ENCODE measurements around the gene ARHGAP15. TPM values are rescaled to one million over a fixed set of nuclear protein-coding genes. Genes with fewer than 3 reads are reported as not detected.

The ARHGAP15 gene
- total RNA-seq, 1 experiment from 2014 or later, result 0.41 TPM

GRCh38 chr2:143493339-143493738 lies 364.1 kb downstream of the ARHGAP15 start:
- no peak overlapping the region for H3K4me3 ChIP-seq (ENCODE audit: low read depth in 2 of 2, low read length in 2 of 2)
- no peak for ATAC-seq
- H3K4me1 ChIP-seq (ENCODE audit: control insufficient read depth, insufficient read depth, low read length), result no peaks in the 10 kb centered on the region
- ChIA-PET CTCF (no interaction called here), POLR2A (no interaction called here)
- H3K27ac ChIP-seq (ENCODE audit: low read length), result no peak overlapping the region
- no peaks in the 10 kb centered on the region for H3K9me3 ChIP-seq (ENCODE audit: control insufficient read depth, insufficient read depth, low read depth, low read length)
- in situ Hi-C loops (cut with HindIII; ENCODE audit: low pct_unique_long_range_greater_than_20kb, low sequenced_read_pairs) (no loop called here), intact Hi-C loops (cut with micrococcal nuclease; ENCODE audit: unreplicated experiment) (no loop called here)
- no peaks in the 10 kb centered on the region for H3K36me3 ChIP-seq (ENCODE audit: control insufficient read depth, insufficient read depth, low read length)
- no peaks in the 10 kb centered on the region for H3K27me3 ChIP-seq (ENCODE audit: control insufficient read depth, insufficient read depth, low read length)
- no peak for TF ChIP-seq TCF7L2 (IDR thresholded peaks at IDR 0.05; ENCODE audit: low read depth, low read length)
- no peak for TF ChIP-seq REST (IDR thresholded peaks at IDR 0.05; ENCODE audit: insufficient read depth in 1 of 2, low read depth in 2 of 2, low read length in 1 of 2)
- TF ChIP-seq CTCF (IDR thresholded peaks at IDR 0.05), result no peak
- no peak for TF ChIP-seq SIN3A (IDR thresholded peaks at IDR 0.05; ENCODE audit: borderline replicate concordance, insufficient read depth, low read depth, low read length)
- TF ChIP-seq POLR2AphosphoS5 (IDR thresholded peaks at IDR 0.05; ENCODE audit: low read depth, low read length), result no peak
- DNase-seq (ENCODE audit: low read depth, low spot score), result no peak
- no TSS peak for BruUV-seq (replicated peaks)

GRCh38 chr2:143497726-143498125 lies 368.5 kb downstream of the ARHGAP15 start:
- Histone ChIP-seq H3K36me3 (ENCODE audit: control insufficient read depth, insufficient read depth, low read length) (no peaks in the 10 kb centered on the region), H3K4me1 (ENCODE audit: control insufficient read depth, insufficient read depth, low read length) (no peaks in the 10 kb centered on the region), H3K27me3 (ENCODE audit: control insufficient read depth, insufficient read depth, low read length) (no peaks in the 10 kb centered on the region), H3K9me3 (ENCODE audit: control insufficient read depth, insufficient read depth, low read depth, low read length) (no peaks in the 10 kb centered on the region), H3K27ac (ENCODE audit: low read length) (no peak overlapping the region), H3K4me3 (ENCODE audit: low read depth in 2 of 2, low read length in 2 of 2) (no peak overlapping the region)
- in situ Hi-C loops (cut with HindIII; ENCODE audit: low pct_unique_long_range_greater_than_20kb, low sequenced_read_pairs), result no loop called here
- TF ChIP-seq SIN3A (IDR thresholded peaks at IDR 0.05; ENCODE audit: borderline replicate concordance, insufficient read depth, low read depth, low read length), result no peak
- TF ChIP-seq TCF7L2 (IDR thresholded peaks at IDR 0.05; ENCODE audit: low read depth, low read length), result no peak
- TF ChIP-seq POLR2AphosphoS5 (IDR thresholded peaks at IDR 0.05; ENCODE audit: low read depth, low read length), result no peak
- no peak for TF ChIP-seq REST (IDR thresholded peaks at IDR 0.05; ENCODE audit: insufficient read depth in 1 of 2, low read depth in 2 of 2, low read length in 1 of 2)
- no peak for TF ChIP-seq CTCF (IDR thresholded peaks at IDR 0.05)
- no peak for DNase-seq (ENCODE audit: low read depth, low spot score)
- no TSS peak for BruUV-seq (replicated peaks)
- POLR2A ChIA-PET, result no interaction called here
- ATAC-seq, result no peak
- intact Hi-C loops (cut with micrococcal nuclease; ENCODE audit: unreplicated experiment), result no loop called here
- CTCF ChIA-PET, result no interaction called here
